GM12891 (cell line): ENCODE data around the gene ZNF638.

ENCODE experiments used
- DNase-seq: peaks from one replicate; pipeline ENCODE4 v3.0.0; 2011; ENCODE audit warnings: low spot score; ENCODE audit not compliant: insufficient read length
- FAIRE-seq: peaks from 2 replicates; lab custom pipeline; 2011; peaks lifted over from hg19 to GRCh38; lab: Jason Lieb, UNC
- PAX5 ChIP-seq: IDR thresholded peaks from 2 replicates; pipeline ENCODE4 v1.6.1; 2011; ENCODE audit warnings: low read length, moderate library complexity, mild to moderate bottlenecking; ENCODE audit not compliant: insufficient read depth, severe bottlenecking
- POLR2A ChIP-seq: IDR thresholded peaks from 2 replicates; pipeline ENCODE4 v1.6.1; 2011; ENCODE audit warnings: low read depth, low read length, control low read depth
- POLR2AphosphoS5 ChIP-seq: IDR thresholded peaks from 2 replicates; pipeline ENCODE4 v1.6.1; 2011; ENCODE audit warnings: low read depth, low read length, control low read depth
- POU2F2 ChIP-seq: IDR thresholded peaks from 2 replicates; pipeline ENCODE4 v1.6.1; 2011; ENCODE audit warnings: low read depth, mild to moderate bottlenecking, control low read depth, low read length, moderate library complexity
- SPI1 ChIP-seq: IDR thresholded peaks from 2 replicates; pipeline ENCODE4 v1.6.1; 2011; ENCODE audit warnings: low read depth, low read length, control low read depth
- TAF1 ChIP-seq: IDR thresholded peaks from 2 replicates; pipeline ENCODE4 v1.6.1; 2011; ENCODE audit warnings: low read depth, low read length, control low read depth

The ZNF638 gene

DNA sequence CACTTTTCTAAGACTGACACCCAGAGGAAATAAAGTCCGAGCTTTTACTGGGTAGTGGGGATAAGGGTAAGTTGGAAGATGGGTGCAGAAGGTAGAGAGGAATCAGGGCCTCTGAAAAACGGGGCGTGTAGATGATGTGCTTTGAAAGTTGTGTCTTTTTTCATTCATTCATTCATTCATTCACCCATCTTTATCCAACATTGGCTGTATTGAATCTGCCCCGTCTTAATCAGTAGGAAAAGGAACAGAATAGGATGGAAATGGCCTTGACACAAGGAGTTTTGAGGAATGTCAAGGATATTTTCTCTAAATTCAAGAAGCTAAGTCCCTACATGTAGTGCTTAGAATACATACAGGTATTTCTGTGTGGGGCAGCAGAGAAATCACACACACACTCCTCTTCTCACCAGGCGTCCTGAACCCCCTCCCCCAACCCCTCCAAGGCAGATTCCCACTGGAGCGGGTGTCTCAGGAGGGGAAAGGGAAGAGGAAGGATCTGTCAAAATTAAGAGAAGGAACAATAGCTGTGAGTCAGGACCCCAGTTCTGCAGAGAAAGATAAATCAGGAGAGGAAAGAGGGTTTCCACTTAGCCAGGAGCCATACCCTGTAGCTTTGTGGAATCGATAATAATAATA is 135.7 kb downstream of the ZNF638 start:
- DNase-seq (no peak), FAIRE-seq (no peak)
- TF ChIP-seq POLR2A (no peak), POLR2AphosphoS5 (no peak), PAX5 (no peak), SPI1 (no peak), POU2F2 (no peak), TAF1 (no peak)

DNA sequence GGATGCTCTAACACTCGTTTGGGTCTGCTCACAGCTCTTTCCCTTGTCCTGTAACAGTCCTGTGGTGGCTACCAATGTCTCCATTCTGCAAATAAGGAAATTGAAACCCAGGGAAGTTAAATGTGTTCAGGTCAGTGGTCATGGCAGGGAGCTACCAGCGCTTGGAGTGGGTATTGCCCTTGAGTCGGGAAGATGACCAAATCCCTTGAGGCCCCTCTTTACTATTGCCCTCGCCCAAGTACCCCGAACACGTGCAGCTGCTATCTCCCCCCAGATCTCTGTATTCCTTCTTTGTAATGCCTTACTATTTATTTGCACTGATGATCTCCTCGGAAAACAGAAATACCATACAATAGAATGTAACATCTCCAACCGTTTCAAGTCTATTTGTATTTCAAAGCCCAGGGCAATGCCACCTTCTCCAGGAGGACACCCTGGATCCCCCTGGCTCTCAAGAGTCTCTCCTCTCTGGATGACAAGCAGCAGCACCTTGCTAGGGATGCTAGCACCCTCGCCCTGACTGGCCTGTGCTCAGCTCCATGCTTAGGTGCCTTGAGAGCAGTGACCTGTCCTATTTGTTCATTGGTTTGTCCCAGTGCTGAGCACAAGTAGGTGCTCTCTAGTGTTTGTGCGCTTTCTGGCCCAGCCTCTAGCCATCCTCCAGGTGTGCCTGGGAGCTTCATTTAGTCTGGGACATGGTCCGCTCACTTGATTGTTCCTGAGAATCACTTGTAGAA is 136.9 kb downstream of the ZNF638 start:
- TF ChIP-seq TAF1 (no peak), POU2F2 (no peak)
- FAIRE-seq (no peak), DNase-seq (no peak)

DNA sequence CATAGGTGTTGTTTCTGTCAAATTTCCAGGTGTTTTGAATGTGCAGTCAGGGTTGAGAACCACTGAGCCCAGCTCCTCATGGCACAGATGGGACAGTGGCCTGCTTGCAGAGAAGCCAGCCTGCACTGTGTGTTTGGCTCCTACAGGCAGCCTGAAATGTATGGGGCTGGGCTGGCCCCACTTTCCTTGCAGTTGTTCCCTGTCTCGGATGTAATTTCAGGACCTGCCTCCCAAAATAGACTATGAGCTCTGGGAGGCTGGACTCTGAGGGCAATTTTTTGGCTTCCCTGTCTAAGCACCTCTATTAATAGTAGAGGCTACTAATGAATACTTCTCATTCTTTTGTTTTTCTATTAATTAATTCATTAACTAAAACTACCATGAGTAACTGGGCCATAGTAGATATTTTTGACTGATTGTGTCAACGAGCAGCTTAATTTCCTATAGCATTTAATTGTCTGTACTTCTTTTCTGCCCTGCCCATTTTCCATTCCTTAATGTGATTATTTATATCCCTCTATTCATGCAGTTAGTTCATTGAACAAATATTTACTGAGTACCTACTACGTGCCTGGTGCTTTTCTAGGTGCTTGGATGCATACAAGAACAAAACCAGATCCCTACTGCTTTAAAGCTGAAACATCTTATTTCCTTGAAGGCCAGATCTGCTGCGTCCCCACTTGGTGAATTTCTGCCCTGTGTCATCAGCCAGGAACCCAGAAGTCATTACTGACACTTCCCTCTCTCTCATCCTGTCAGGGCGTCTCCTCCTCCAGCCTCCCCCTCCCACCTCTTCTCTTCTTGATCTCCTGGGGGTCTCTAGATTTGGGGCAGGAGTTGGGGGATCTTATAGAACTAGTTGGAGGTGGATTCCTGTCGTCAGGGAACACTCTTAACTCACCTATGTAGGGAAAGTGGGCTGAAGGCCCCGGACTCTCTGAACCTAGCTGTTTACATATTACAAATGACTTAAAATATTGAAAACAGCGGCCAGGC is 138.1 kb downstream of the ZNF638 start:
- no peak for FAIRE-seq
- no peak for DNase-seq
- TF ChIP-seq POLR2A, result no peak
- TF ChIP-seq POLR2AphosphoS5, result no peak
- TF ChIP-seq SPI1, result no peak
- no peak for TF ChIP-seq POU2F2
- TF ChIP-seq PAX5, result no peak
- no peak for TF ChIP-seq TAF1

DNA sequence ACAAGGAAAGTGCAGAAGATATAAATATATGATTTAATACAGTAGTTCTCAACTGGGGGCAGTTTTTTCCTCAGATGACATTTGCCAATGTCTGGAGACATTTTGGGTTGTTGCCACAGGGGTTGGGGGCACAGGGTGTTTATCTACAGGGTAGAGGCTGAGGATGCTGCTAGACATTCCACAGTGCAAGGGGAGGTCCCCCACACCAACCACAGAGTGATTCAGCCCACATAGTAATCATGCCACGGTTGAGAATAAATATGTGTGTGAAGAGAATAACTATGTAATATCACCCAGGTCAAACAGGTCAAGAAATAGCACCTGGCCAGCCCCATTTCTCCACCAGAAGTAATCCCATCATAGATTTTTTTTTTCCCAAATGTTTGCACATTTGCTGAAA is 139.7 kb downstream of the ZNF638 start:
- FAIRE-seq (no peak), DNase-seq (no peak)
- TF ChIP-seq SPI1 (no peak), POU2F2 (no peak), TAF1 (no peak), POLR2A (no peak), PAX5 (no peak), POLR2AphosphoS5 (no peak)

DNA sequence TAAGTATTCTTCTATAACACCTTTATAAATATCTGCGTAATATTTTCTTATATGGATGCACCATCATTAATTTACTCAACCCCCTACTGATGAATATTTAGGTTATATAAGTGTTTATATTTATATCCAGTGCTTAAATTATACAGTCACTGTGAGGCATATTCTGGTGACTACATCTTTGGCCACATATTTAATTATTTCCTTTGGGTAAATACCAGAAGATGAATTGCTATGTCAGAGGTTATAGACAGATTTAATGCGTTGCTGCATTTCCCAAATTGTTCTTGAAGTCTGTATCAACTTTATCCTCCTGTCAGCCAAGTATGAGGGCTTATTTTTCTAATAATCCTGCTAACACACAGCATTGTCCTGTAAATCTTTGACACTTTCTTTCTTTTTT is 140.4 kb downstream of the ZNF638 start:
- TF ChIP-seq POLR2A (no peak), TAF1 (no peak), POLR2AphosphoS5 (no peak), PAX5 (no peak), POU2F2 (no peak), SPI1 (no peak)
- FAIRE-seq, result no peak
- DNase-seq, result no peak

DNA sequence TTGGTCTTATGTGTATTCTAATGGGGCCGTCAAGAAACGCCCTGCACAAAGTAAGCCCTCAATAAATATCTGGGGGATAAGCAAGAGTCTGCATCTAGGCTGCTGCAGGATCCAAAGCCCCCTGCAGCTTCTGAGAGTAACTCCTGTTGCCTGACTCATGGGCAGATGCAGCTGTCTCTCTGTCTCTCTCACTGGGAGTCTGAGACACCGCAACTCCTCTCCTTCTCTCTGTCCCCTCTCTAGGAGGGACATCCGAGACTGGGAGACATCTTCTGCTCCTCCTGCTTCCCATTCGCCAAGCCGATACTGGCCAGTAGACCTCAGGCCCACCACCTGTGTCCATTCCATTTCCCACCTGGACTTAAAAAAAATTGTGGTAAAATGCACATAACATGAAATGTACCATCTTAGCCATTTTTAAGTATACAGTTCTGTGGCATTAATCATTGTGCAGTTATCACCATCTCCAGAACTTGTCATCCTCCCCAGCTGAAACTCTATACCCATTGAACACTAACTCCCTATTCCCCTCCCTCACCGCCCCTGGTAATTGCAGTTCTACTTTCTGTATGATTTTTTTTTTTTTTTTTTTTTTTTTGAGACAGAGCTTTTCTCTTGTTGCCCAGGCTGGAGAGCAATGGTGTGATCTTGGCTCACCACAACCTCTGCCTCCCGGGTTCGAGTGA is 141.9 kb downstream of the ZNF638 start:
- DNase-seq (no peak), FAIRE-seq (no peak)
- no peak for TF ChIP-seq POLR2AphosphoS5
- no peak for TF ChIP-seq POU2F2
- TF ChIP-seq PAX5, result no peak
- TF ChIP-seq SPI1, result no peak
- no peak for TF ChIP-seq POLR2A
- TF ChIP-seq TAF1, result no peak

DNA sequence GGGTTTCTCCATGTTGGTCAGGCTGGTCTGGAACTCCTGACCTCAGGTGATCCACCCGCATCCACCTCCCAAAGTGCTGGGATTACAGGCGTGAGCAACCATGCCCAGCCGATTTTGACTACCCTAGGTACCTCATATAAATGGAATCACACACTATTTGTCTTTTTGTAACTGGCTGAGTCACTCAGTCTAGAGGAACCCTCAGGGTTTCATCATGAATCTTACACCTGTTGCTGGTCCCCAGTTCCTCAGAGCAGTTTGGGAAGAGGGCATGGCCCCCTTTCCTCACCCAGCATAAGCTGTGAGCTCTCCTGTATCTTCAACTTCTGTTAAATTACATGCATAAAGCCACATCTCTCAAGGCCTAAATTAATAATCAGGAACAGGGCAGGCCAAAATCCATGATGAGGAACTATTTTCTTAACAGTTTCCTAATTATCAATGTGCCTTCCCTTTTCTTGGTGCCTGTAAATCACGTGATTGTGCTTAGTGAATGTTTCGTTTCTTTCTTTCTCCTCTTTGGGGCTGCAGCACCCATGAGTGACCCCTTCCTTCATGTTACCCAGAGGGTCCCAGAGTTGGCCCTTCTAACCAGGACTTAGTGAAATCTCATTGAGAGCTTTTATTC is 142.6 kb downstream of the ZNF638 start:
- DNase-seq (no peak), FAIRE-seq (no peak)
- TF ChIP-seq POLR2A (no peak), PAX5 (no peak), TAF1 (no peak), POU2F2 (no peak), POLR2AphosphoS5 (no peak), SPI1 (no peak)

DNA sequence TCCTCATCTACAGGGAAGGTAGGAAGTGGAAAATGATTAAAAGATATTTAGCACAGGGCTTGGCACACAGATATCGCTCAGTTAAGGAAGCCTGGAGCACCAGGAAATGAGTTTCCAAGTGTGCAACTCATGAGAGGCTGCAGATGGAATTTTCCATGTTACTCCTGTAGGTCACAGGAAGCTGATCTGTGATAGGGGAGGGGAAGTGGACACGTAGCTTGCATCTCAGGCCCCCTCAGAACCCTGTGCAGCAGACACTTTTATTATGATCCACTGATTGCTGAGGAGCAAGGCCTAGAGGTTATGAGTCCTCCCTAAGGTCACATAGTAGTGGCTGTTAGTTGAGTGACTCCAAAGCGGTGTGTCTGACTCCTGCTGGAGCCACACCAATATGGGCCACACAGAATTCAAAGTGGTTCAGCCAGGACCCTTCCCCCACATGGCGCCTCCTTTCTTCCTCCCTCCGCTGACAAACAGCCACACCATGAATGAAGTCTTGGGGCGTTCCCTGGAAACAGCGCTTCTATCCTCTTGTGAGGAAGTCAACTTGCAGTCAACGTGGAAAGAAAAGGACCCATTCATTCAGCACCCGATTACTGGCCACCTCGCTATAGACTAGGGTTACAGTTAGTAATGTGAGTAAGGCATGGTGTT is 143.3 kb downstream of the ZNF638 start:
- no peak for TF ChIP-seq POLR2AphosphoS5
- no peak for TF ChIP-seq POU2F2
- FAIRE-seq (no peak), DNase-seq (no peak)
